ENCODE measurements around the gene FHAD1.
A peak's percentile ranks its signal among the peaks of the same experiment; 100 is the strongest.

Gene FHAD1

DNA sequence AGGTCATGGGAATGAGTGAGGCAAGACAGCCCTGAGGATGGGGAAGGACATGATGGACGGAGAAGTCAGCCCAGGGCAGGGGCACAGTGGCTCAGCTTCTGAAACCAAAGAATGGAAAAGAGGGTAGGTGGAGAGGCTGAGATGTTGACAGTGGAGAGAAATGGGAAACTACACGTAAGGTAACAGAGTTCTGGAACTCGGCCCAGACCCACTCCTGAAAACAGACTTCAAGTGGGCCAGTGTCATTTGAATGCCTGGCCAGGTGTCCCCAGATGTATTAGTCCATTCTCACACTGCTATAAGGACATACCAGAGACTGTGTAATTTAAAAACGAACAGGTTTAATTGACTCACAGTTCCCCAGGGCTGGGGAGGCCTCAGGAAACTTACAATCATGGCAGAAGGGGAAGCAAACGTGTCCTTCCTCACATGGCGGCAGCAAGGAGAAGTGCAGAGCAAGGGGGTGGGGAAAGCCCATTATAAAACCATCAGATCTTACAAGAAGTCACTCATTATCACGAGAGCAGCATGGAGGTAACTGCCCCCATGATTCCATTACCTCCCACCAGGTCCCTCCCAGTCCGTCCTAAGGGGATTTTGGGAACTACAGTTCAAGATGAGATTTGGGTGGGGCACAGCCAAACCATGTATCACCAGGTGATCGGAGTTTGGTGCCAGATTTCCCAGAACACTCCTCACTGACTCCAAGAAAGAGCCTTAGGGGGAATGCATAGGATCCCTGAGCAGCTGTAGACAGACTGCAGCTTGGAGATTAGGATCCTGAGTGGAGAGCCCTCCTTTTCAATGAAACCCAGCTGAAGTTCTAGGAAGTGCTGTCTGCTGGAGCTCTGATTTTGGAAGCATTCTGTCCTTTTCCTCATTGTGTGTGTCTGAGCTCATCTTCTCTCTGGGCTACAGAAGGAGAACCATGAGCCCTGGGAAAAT is 40.3 kb downstream of the FHAD1 start:
- DNase-seq (ENCODE audit: low read depth) = no peak
- TF ChIP-seq, protein P1, sequence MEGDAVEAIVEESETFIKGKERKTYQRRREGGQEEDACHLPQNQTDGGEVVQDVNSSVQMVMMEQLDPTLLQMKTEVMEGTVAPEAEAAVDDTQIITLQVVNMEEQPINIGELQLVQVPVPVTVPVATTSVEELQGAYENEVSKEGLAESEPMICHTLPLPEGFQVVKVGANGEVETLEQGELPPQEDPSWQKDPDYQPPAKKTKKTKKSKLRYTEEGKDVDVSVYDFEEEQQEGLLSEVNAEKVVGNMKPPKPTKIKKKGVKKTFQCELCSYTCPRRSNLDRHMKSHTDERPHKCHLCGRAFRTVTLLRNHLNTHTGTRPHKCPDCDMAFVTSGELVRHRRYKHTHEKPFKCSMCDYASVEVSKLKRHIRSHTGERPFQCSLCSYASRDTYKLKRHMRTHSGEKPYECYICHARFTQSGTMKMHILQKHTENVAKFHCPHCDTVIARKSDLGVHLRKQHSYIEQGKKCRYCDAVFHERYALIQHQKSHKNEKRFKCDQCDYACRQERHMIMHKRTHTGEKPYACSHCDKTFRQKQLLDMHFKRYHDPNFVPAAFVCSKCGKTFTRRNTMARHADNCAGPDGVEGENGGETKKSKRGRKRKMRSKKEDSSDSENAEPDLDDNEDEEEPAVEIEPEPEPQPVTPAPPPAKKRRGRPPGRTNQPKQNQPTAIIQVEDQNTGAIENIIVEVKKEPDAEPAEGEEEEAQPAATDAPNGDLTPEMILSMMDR (IDR thresholded peaks at IDR 0.05; ENCODE audit: low read depth, low read length, missing control alignments) = no peak

DNA sequence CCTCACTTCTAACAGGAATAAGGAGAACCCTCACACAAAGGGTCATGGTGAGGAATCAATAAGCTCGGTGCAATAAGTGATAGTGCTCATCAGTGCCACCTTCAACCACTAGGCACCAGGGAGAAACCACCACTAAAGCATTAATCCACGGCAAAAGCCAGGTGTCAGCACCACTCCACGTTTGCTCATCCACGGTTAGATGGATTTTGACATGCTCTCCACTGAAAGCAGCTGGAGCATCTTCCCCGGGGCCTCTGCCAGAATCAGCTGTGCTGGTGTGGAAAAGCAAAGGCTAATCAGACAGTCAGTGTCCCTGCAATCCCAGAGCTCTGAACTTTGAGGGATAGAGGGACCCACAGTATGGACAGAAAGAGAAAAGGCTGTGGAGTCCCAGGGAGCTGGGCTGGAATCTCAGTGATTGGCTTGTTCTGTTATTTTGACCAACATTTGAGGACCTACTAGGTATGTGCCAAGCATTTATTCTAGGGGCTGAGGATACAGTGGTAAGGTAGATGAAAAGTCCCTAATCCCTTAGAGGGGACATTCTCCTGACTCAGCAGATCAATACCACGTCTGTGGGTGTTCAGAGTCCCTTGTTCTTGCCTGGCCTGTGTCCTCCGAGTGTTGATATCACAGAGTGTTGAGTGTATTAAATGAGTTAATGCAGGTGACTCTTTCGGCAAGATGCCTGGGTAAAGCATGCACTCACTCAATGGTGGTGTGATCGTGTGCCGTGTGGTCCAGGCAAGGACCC is 41.3 kb downstream of the FHAD1 start:
- TF ChIP-seq, protein P1 (IDR thresholded peaks at IDR 0.05; ENCODE audit: low read depth, low read length, missing control alignments) = peak; percentile 11
- no peak for DNase-seq (ENCODE audit: low read depth)
- H3K4me3 ChIP-seq (ENCODE audit: low read depth, low read length) = no peak overlapping the region
- in situ Hi-C loops (cut with HindIII; ENCODE audit: low sequenced_read_pairs) = loop anchor here (25.0 kb wide), 1 partner anchor 151 kb away; no protein-coding TSS in a partner anchor

More for the DNA sequence above, 40.3 kb downstream of the FHAD1 start:
- no peak overlapping the region for H3K4me3 ChIP-seq (ENCODE audit: low read depth, low read length)
- in situ Hi-C loops (cut with HindIII; ENCODE audit: low sequenced_read_pairs) = loop anchor here (25.0 kb wide), 1 partner anchor 150 kb away; no protein-coding TSS in a partner anchor

DNA sequence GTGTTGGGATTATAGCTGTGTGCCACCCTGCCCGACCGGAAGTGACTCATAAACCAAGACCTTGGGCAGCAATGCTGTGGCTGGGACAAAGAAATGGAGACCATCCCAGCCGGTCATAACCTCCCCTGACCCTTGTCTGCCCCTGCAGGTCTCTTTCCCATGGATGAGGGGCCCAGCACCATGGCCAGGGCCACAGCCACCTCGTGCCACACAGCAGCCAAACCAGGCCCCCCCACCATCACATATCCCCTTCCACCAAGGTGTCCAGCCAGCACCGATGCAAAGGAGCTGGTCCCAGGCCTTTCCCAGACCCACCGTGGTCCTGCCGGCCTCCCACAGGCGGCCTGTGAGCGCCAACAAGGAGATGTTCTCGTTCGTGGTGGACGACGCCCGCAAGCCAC is 42.2 kb downstream of the FHAD1 start:
- no peak overlapping the region for H3K4me3 ChIP-seq (ENCODE audit: low read depth, low read length)
- no peak for DNase-seq (ENCODE audit: low read depth)
- in situ Hi-C loops (cut with HindIII; ENCODE audit: low sequenced_read_pairs) = loop anchor here (25.0 kb wide), 1 partner anchor 152 kb away; no protein-coding TSS in a partner anchor
- TF ChIP-seq, protein P1 (IDR thresholded peaks at IDR 0.05; ENCODE audit: low read depth, low read length, missing control alignments) = no peak

DNA sequence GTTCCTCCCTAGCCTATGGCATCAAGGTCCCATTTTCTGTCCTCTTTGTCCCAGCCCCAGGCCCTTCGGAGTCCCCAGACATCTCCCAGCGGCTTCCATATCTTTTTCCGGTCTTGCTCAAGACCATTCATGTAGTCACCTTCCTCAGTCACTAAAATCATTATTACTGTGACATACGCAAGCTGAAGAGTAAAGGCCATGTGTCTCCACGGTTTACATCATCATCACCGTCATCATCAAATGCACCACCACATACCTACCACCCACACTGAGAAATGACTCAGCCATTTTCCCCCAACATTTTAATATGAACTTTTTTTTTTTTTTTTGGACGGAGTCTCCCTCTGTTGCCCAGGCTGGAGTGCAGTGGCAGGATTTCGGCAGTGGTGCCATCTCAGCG is 43.4 kb downstream of the FHAD1 start:
- no peak overlapping the region for H3K4me3 ChIP-seq (ENCODE audit: low read depth, low read length)
- in situ Hi-C loops (cut with HindIII; ENCODE audit: low sequenced_read_pairs) = loop anchor here (25.0 kb wide), 1 partner anchor 153 kb away; no protein-coding TSS in a partner anchor
- DNase-seq (ENCODE audit: low read depth) = peak; percentile 12
- TF ChIP-seq, protein P1 (IDR thresholded peaks at IDR 0.05; ENCODE audit: low read depth, low read length, missing control alignments) = no peak

DNA sequence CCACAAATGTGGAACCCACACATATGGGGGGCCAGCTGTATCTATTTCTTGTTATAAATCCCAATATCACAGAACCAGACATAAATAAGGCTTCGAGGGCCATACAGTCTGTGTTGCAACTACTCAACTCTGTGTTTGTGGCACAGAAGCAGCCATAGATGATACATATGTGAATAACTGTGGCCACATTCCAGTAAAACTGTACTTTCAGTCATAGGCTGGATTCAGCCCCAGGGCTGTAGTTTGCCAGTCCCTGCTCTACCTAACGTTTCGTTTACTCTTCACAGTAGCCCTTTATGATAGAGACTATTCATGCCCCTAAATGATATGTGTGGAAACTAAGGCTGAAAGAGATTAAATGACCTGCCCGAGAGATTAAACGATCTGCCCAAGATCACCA is 48.7 kb downstream of the FHAD1 start:
- in situ Hi-C loops (cut with HindIII; ENCODE audit: low sequenced_read_pairs) = loop anchor here (25.0 kb wide), 1 partner anchor 158 kb away; no protein-coding TSS in a partner anchor
- DNase-seq (ENCODE audit: low read depth) = no peak
- no peak overlapping the region for H3K4me3 ChIP-seq (ENCODE audit: low read depth, low read length)
- TF ChIP-seq, protein P1 (IDR thresholded peaks at IDR 0.05; ENCODE audit: low read depth, low read length, missing control alignments) = no peak
